HEK293 (cell line): Measurements from ENCODE around the gene CHST8.

Experiments
- CTCF ChIA-PET: fragments of 350-600 bp; formaldehyde crosslinking; extraction: SDS; loops from one replicate; lab custom pipeline; 2021; ENCODE audit warnings: antibody characterized with exemption; lab: Yijun Ruan, JAX
- POLR2A ChIA-PET: fragments of 300-600 bp; formaldehyde crosslinking; extraction: SDS; loops from one replicate; lab custom pipeline; 2020; ENCODE audit warnings: antibody characterized with exemption, inconsistent platforms; lab: Yijun Ruan, JAX
- H3K27ac ChIP-seq: fragments of 200-500 bp; sonication (Bioruptor generic); 2 replicates; pipeline ENCODE4 v1.5.1; 2014; ENCODE audit warnings: low read depth, low read length, control low read depth, inconsistent platforms; ENCODE audit errors: extremely low read depth
- H3K36me3 ChIP-seq, 2 experiments: fragments of 200-500 bp in 1 of 2; sonication (Bioruptor generic) in 1 of 2; 1 replicate in 1 of 2; 2 replicates in 1 of 2; pipeline ENCODE4 v1.5.1; 2014 to 2017; ENCODE audit warnings: inconsistent platforms in 2 of 2, low read length in 2 of 2; ENCODE audit not compliant: control insufficient read depth in 2 of 2, insufficient read depth in 1 of 2
- H3K4me1 ChIP-seq: fragments of 200-500 bp; sonication (Bioruptor generic); 2 replicates; pipeline ENCODE4 v1.5.1; 2014; ENCODE audit warnings: mild to moderate bottlenecking, low read length, inconsistent platforms; ENCODE audit not compliant: control insufficient read depth, insufficient read depth
- H3K4me3 ChIP-seq: 2 replicates; pipeline ENCODE4 v1.5.1; 2011; ENCODE audit warnings: low read depth, mild to moderate bottlenecking, control low read depth, low read length, moderate library complexity
- H3K9me3 ChIP-seq: fragments of 200-500 bp; sonication (Bioruptor generic); 2 replicates; pipeline ENCODE4 v1.5.1; 2014; ENCODE audit warnings: low read depth, low read length, inconsistent platforms; ENCODE audit not compliant: control insufficient read depth, insufficient read depth
- GLIS2 ChIP-seq: fragments of 450-650 bp; formaldehyde crosslinking; IDR thresholded peaks from 2 replicates; pipeline ENCODE4 v1.5.1; 2016; ENCODE audit warnings: missing biosample characterization, missing genetic modification characterization
- HOXA7 ChIP-seq: sonication (generic); formaldehyde crosslinking; IDR thresholded peaks from 2 replicates; pipeline ENCODE4 v1.8.1; 2022; ENCODE audit warnings: missing genetic modification reagents, borderline replicate concordance
- KLF8 ChIP-seq: fragments of 450-650 bp; formaldehyde crosslinking; IDR thresholded peaks from 2 replicates; pipeline ENCODE4 v1.5.1; 2016; ENCODE audit warnings: missing biosample characterization, missing genetic modification characterization
- MEIS1 ChIP-seq: sonication (generic); formaldehyde crosslinking; IDR thresholded peaks from 2 replicates; pipeline ENCODE4 v1.8.1; 2022; ENCODE audit warnings: missing genetic modification reagents, mild to moderate bottlenecking, borderline replicate concordance
- SP3 ChIP-seq: fragments of 450-650 bp; formaldehyde crosslinking; IDR thresholded peaks from 2 replicates; pipeline ENCODE4 v1.5.1; 2016; ENCODE audit warnings: missing biosample characterization, missing genetic modification characterization
- TRIM28 ChIP-seq: IDR thresholded peaks from 2 replicates; pipeline ENCODE4 v1.6.1; 2011; ENCODE audit warnings: low read length, control low read depth, borderline replicate concordance
- ZFP3 ChIP-seq: fragments of 450-650 bp; formaldehyde crosslinking; IDR thresholded peaks from 2 replicates; pipeline ENCODE4 v1.5.1; 2016; ENCODE audit warnings: low read depth, missing biosample characterization, missing genetic modification characterization
- ZNF114 ChIP-seq: fragments of 450-650 bp; formaldehyde crosslinking; IDR thresholded peaks from 2 replicates; pipeline ENCODE4 v1.5.0; 2017; ENCODE audit warnings: missing biosample characterization, missing genetic modification characterization
- ZNF133 ChIP-seq: fragments of 450-650 bp; formaldehyde crosslinking; IDR thresholded peaks from 2 replicates; pipeline ENCODE4 v1.5.1; 2016; ENCODE audit warnings: missing biosample characterization, missing genetic modification characterization
- ZNF202 ChIP-seq: fragments of 450-650 bp; formaldehyde crosslinking; IDR thresholded peaks from 2 replicates; pipeline ENCODE4 v1.5.1; 2016; ENCODE audit warnings: missing biosample characterization, missing genetic modification characterization, borderline replicate concordance
- ZNF266 ChIP-seq: fragments of 450-650 bp; formaldehyde crosslinking; IDR thresholded peaks from 2 replicates; pipeline ENCODE4 v1.5.1; 2016; ENCODE audit warnings: missing biosample characterization, missing genetic modification characterization, low read depth
- ZNF292 ChIP-seq: fragments of 450-650 bp; formaldehyde crosslinking; IDR thresholded peaks from 2 replicates; pipeline ENCODE4 v1.5.1; 2016; ENCODE audit warnings: low read depth, missing biosample characterization, missing genetic modification characterization, borderline replicate concordance
- ZNF335 ChIP-seq: fragments of 450-650 bp; formaldehyde crosslinking; conservative IDR thresholded peaks from 2 replicates; pipeline ENCODE4 v1.5.1; 2016; ENCODE audit warnings: missing biosample characterization, missing genetic modification characterization
- ZNF473 ChIP-seq: fragments of 450-650 bp; formaldehyde crosslinking; IDR thresholded peaks from 2 replicates; pipeline ENCODE4 v1.5.1; 2017; ENCODE audit warnings: missing biosample characterization, missing genetic modification characterization
- ZNF48 ChIP-seq: fragments of 450-650 bp; formaldehyde crosslinking; IDR thresholded peaks from 2 replicates; pipeline ENCODE4 v1.5.1; 2016; ENCODE audit warnings: missing biosample characterization, missing genetic modification characterization
- ZNF555 ChIP-seq: fragments of 450-650 bp; formaldehyde crosslinking; conservative IDR thresholded peaks from 2 replicates; pipeline ENCODE4 v1.5.1; 2017; ENCODE audit warnings: missing biosample characterization, mild to moderate bottlenecking, missing genetic modification characterization, inconsistent platforms
- ZNF707 ChIP-seq: fragments of 450-650 bp; formaldehyde crosslinking; IDR thresholded peaks from 2 replicates; pipeline ENCODE4 v1.5.1; 2016; ENCODE audit warnings: missing biosample characterization, missing genetic modification characterization
- ZNF76 ChIP-seq: fragments of 450-650 bp; formaldehyde crosslinking; IDR thresholded peaks from 2 replicates; pipeline ENCODE4; 2016; ENCODE audit warnings: low read depth, missing biosample characterization, missing genetic modification characterization, borderline replicate concordance
- ZNF768 ChIP-seq: fragments of 450-650 bp; formaldehyde crosslinking; IDR thresholded peaks from 2 replicates; pipeline ENCODE4 v1.5.1; 2018; ENCODE audit warnings: missing biosample characterization, mild to moderate bottlenecking, missing genetic modification characterization
- TF ChIP-seq, protein P1 (sequence below): fragments of 450-650 bp; formaldehyde crosslinking; IDR thresholded peaks from 2 replicates; pipeline ENCODE4 v1.5.1; 2017; ENCODE audit warnings: missing biosample characterization, missing genetic modification characterization
- TF ChIP-seq, protein P2 (sequence below): fragments of 450-650 bp; formaldehyde crosslinking; IDR thresholded peaks from 2 replicates; pipeline ENCODE4 v1.5.1; 2016; ENCODE audit warnings: missing biosample characterization, missing genetic modification characterization
- TF ChIP-seq, protein P3 (sequence below): fragments of 450-650 bp; formaldehyde crosslinking; IDR thresholded peaks from 2 replicates; pipeline ENCODE4 v1.5.1; 2016; ENCODE audit warnings: missing biosample characterization, missing genetic modification characterization

Gene CHST8

DNA sequence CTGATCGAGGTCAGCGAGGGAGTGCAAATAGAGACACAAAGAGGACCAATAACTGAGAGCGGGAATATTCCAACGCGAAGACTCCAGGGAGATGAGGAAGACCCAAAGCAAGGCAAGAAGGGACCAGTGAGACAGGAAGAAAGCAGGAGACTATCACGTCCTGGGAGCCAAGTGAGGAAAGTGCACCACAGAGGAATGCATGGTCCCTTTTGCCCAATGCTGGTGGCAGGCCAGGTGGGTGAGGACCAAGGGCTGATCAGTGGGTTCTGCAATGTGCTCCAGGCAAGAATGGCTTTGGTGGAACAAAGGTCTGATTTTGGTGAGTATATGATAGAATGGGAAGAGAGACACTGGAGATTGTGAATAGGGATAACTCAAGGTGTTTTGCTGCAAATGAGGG lies 25.4 kb downstream of the CHST8 start (continued):
- TF ChIP-seq ZNF555 (tag by site-specific recombination) (no peak), GLIS2 (tag by site-specific recombination) (no peak)

DNA sequence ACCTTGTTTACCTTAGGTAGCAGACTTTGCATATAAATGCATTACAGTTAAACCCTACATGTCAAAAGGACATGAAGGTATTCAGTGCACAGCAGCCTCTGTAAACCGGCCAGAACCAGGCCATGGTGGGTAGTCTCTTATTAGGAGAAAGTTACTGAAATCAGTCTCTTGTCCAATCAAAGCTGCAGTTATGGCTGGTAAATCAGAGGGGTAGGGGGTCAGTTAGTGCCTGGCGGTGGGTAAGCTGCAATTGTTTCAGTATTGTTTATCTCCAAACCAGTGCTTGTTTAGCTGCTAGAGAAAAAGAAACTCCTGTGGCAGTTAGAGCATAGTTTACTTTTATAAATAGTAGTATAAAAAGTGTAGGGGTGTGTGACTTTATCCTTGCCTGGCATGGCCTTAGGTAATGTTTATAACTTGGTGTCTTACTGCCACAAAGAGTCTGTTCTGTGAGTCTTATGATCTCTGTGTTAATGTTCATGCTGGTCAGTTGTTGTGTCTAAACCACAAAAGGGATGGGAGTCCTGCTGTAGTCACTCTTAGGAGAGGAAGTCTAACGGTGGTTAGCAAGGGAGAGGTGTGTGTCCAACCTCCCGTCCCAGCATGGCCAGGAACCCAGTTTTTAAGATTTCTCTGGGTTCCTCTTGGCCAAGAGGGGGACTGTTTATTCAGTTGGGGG lies 28.0 kb downstream of the CHST8 start:
- Histone ChIP-seq H3K27ac (no peak overlapping the region), H3K4me1 (no peaks in the 10 kb centered on the region), H3K4me3 (no peak overlapping the region), H3K9me3 (no peaks in the 10 kb centered on the region; the same call in 1 of the 2 replicates), H3K36me3 (peaks cover 0 to 4% of the 10 kb centered on the region in 2 experiments; a peak in 2 of 3 replicates)
- CTCF ChIA-PET = interaction anchor here (0.6 to 1.2 kb wide), 3 partner anchors 219 to 414 kb away, joined by 3 to 4 read pairs (median 3); no protein-coding TSS in a partner anchor
- POLR2A ChIA-PET = no interaction called here
- TF ChIP-seq ZNF76 (tag by site-specific recombination) (no peak), ZNF768 (tag by site-specific recombination) (no peak), ZNF473 (tag by site-specific recombination) (no peak), ZNF707 (tag by site-specific recombination) (no peak), KLF8 (tag by site-specific recombination) (no peak), SP3 (tag by site-specific recombination) (no peak), HOXA7 (CRISPR knock-in tag) (no peak), ZFP3 (tag by site-specific recombination) (no peak), ZNF48 (tag by site-specific recombination) (no peak), ZNF266 (tag by site-specific recombination) (no peak), TRIM28 (no peak), ZNF335 (no peak), ZNF133 (tag by site-specific recombination) (no peak), MEIS1 (no peak)
- TF ChIP-seq, protein P1, sequence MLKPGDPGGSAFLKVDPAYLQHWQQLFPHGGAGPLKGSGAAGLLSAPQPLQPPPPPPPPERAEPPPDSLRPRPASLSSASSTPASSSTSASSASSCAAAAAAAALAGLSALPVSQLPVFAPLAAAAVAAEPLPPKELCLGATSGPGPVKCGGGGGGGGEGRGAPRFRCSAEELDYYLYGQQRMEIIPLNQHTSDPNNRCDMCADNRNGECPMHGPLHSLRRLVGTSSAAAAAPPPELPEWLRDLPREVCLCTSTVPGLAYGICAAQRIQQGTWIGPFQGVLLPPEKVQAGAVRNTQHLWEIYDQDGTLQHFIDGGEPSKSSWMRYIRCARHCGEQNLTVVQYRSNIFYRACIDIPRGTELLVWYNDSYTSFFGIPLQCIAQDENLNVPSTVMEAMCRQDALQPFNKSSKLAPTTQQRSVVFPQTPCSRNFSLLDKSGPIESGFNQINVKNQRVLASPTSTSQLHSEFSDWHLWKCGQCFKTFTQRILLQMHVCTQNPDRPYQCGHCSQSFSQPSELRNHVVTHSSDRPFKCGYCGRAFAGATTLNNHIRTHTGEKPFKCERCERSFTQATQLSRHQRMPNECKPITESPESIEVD (tag by site-specific recombination) = no peak
- TF ChIP-seq, protein P2, sequence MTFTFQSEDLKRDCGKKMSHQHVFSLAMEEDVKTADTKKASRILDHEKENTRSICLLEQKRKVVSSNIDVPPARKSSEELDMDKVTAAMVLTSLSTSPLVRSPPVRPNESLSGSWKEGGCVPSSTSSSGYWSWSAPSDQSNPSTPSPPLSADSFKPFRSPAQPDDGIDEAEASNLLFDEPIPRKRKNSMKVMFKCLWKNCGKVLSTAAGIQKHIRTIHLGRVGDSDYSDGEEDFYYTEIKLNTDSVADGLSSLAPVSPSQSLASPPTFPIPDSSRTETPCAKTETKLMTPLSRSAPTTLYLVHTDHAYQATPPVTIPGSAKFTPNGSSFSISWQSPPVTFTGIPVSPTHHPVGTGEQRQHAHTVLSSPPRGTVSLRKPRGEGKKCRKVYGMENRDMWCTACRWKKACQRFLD = no peak

DNA sequence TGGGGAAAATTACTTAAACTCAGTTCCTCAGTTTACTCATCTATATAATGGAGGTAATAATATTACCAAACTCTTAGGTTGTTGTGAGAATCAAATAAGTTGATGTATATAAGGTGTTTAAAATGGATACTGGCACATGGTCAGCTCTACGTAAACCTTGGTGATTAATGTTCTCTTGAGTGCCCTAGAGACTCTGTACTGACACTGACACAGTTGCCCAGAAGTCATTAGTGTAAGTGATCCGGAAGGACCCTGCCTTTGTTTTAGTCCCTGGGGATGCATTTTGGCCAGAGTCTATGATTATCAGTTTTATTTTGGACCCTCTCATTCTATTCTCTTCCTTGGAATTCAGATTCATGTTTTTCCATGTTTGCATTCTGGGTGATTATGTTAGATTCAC lies 31.9 kb downstream of the CHST8 start:
- H3K4me1 ChIP-seq = no peaks in the 10 kb centered on the region
- no peak overlapping the region for H3K27ac ChIP-seq
- no peaks in the 10 kb centered on the region; the same call in 1 of the 2 replicates for H3K9me3 ChIP-seq
- CTCF ChIA-PET = no interaction called here
- peaks cover 0 to 4% of the 10 kb centered on the region in 2 experiments; a peak in 2 of 3 replicates for H3K36me3 ChIP-seq
- no peak for TF ChIP-seq KLF8 (tag by site-specific recombination)
- TF ChIP-seq, protein P3, sequence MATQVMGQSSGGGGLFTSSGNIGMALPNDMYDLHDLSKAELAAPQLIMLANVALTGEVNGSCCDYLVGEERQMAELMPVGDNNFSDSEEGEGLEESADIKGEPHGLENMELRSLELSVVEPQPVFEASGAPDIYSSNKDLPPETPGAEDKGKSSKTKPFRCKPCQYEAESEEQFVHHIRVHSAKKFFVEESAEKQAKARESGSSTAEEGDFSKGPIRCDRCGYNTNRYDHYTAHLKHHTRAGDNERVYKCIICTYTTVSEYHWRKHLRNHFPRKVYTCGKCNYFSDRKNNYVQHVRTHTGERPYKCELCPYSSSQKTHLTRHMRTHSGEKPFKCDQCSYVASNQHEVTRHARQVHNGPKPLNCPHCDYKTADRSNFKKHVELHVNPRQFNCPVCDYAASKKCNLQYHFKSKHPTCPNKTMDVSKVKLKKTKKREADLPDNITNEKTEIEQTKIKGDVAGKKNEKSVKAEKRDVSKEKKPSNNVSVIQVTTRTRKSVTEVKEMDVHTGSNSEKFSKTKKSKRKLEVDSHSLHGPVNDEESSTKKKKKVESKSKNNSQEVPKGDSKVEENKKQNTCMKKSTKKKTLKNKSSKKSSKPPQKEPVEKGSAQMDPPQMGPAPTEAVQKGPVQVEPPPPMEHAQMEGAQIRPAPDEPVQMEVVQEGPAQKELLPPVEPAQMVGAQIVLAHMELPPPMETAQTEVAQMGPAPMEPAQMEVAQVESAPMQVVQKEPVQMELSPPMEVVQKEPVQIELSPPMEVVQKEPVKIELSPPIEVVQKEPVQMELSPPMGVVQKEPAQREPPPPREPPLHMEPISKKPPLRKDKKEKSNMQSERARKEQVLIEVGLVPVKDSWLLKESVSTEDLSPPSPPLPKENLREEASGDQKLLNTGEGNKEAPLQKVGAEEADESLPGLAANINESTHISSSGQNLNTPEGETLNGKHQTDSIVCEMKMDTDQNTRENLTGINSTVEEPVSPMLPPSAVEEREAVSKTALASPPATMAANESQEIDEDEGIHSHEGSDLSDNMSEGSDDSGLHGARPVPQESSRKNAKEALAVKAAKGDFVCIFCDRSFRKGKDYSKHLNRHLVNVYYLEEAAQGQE (tag by site-specific recombination) = no peak
- no peak for TF ChIP-seq ZNF292 (tag by site-specific recombination)
- TF ChIP-seq ZNF202 (tag by site-specific recombination) = no peak
- TF ChIP-seq ZNF114 (tag by site-specific recombination) = no peak
- H3K4me3 ChIP-seq = no peak overlapping the region
- POLR2A ChIA-PET = no interaction called here
